K562 (cell line): ENCODE data around the gene LAIR2. TPM values are rescaled to one million over a fixed set of nuclear protein-coding genes. Genes with fewer than 3 reads are reported as not detected.
A peak's percentile ranks its signal among the peaks of the same experiment; 100 is the strongest.

Experiments used
- ATAC-seq: fragments of 200-7000 bp; cut with Tn5 transposase; 3 replicates; pipeline ENCODE4 v1.9.1; 2020; ENCODE audit warnings: moderate library complexity
- BruUV-seq: library from RNA; stranded (reverse); fragments of 400-500 nt; replicated peaks from 2 replicates; lab custom pipeline; 2021; lab: Mats Ljungman, UMichigan
- CTCF ChIA-PET: fragments of 300-600 bp; formaldehyde crosslinking; extraction: SDS; loops from one replicate; lab custom pipeline; 2021; ENCODE audit warnings: low intra/inter-chr PET ratio; lab: Yijun Ruan, JAX
- POLR2A ChIA-PET: fragments of 300-600, 350-650 bp; sonication (Branson Sonifier 250); formaldehyde crosslinking; extraction: SDS; loops from one replicate; lab custom pipeline; 2021; ENCODE audit warnings: antibody characterized with exemption, inconsistent platforms; lab: Yijun Ruan, JAX
- DNase-seq, 4 experiments: peaks; one replicate each; pipeline versions ENCODE4 v3.0.0 to v3.0.0-alpha.2; 2011 to 2018; ENCODE audit warnings: low spot score in 3 of 4, mixed read lengths in 3 of 4; ENCODE audit errors: extremely low read depth in 1 of 4
- FAIRE-seq: peaks from 2 replicates; lab custom pipeline; 2011; peaks lifted over from hg19 to GRCh38; lab: Jason Lieb, UNC
- H2AFZ ChIP-seq: 2 replicates; pipeline ENCODE4 v1.6.0; 2011; ENCODE audit warnings: low read depth, low read length, control low read depth, inconsistent platforms
- H3K27ac ChIP-seq: fragments of 200-600 bp; 3 replicates; pipeline ENCODE4 v1.8.0; 2011; ENCODE audit warnings: low read depth, mild to moderate bottlenecking, control low read depth, inconsistent platforms, low read length, moderate library complexity, mixed read lengths; ENCODE audit errors: extremely low read depth
- H3K27me3 ChIP-seq, 2 experiments: fragments of 300-600 bp in 1 of 2; 2 replicates in 1 of 2; 3 replicates in 1 of 2; pipeline versions ENCODE4 v1.6.0 to v1.8.0; 2011; ENCODE audit warnings: inconsistent platforms in 2 of 2, low read length in 2 of 2, mild to moderate bottlenecking in 1 of 2, mixed read lengths in 1 of 2, moderate library complexity in 1 of 2; ENCODE audit not compliant: control insufficient read depth in 2 of 2, insufficient read depth in 2 of 2
- H3K36me3 ChIP-seq: fragments of 300-600 bp; 3 replicates; pipeline ENCODE4 v1.8.0; 2011; ENCODE audit warnings: mild to moderate bottlenecking, low read length, inconsistent platforms; ENCODE audit not compliant: control insufficient read depth, insufficient read depth
- H3K4me1 ChIP-seq, 2 experiments: fragments of 200-600 bp in 1 of 2; replicated peaks in 1 of 2; 2 replicates in 1 of 2; 3 replicates in 1 of 2; pipeline versions ENCODE4 v1.5.1 to v1.8.0; 2011; ENCODE audit warnings: inconsistent platforms in 2 of 2, low read length in 2 of 2, mild to moderate bottlenecking in 1 of 2, mixed read lengths in 1 of 2, moderate library complexity in 1 of 2; ENCODE audit not compliant: control insufficient read depth in 2 of 2, insufficient read depth in 2 of 2
- H3K4me2 ChIP-seq: 2 replicates; pipeline ENCODE4 v1.6.1; 2011; ENCODE audit warnings: low read length, control low read depth, inconsistent platforms, mixed read lengths; ENCODE audit not compliant: insufficient read depth
- H3K4me3 ChIP-seq: fragments of 200-600 bp; sonication (generic), shearing (Covaris generic); 2 replicates; pipeline ENCODE4 v1.5.1; 2016; ENCODE audit warnings: control low read depth, inconsistent platforms
- H3K79me2 ChIP-seq: fragments of 200-600 bp; 3 replicates; pipeline ENCODE4 v1.8.0; 2011; ENCODE audit warnings: low read length, inconsistent platforms; ENCODE audit not compliant: control insufficient read depth, insufficient read depth
- H3K9ac ChIP-seq, 2 experiments: 2 replicates each; pipeline versions ENCODE4 v1.6.0 to v1.6.1; 2011; ENCODE audit warnings: low read depth in 2 of 2, low read length in 2 of 2, control low read depth in 1 of 2, inconsistent platforms in 1 of 2, mild to moderate bottlenecking in 1 of 2, mixed read lengths in 1 of 2; ENCODE audit not compliant: insufficient read depth in 1 of 2
- H3K9me1 ChIP-seq: one replicate; pipeline ENCODE4 v1.6.0; 2011; ENCODE audit warnings: inconsistent platforms, mild to moderate bottlenecking, low read length, moderate library complexity; ENCODE audit not compliant: control insufficient read depth, insufficient read depth
- H3K9me3 ChIP-seq: replicated peaks from 2 replicates; pipeline ENCODE4 v1.5.1; 2011; ENCODE audit warnings: low read depth, low read length, inconsistent platforms; ENCODE audit not compliant: control insufficient read depth, insufficient read depth
- H4K20me1 ChIP-seq: replicated peaks from 2 replicates; pipeline ENCODE4 v1.6.1; 2011; ENCODE audit warnings: low read length, inconsistent platforms, mixed read lengths; ENCODE audit not compliant: control insufficient read depth, insufficient read depth
- POLR2A ChIP-seq: fragments of 450-650 bp; conservative IDR thresholded peaks from 2 replicates; pipeline ENCODE4 v1.6.1; 2016
- RBFOX2 ChIP-seq: fragments of 200-400 bp; formaldehyde crosslinking; IDR thresholded peaks from 2 replicates; pipeline ENCODE4 v1.6.1; 2017; ENCODE audit warnings: low read depth, mild to moderate bottlenecking, low read length, moderate library complexity
- SPI1 ChIP-seq: IDR thresholded peaks from 2 replicates; pipeline ENCODE4 v1.6.1; 2011; ENCODE audit warnings: low read depth, low read length, control low read depth, borderline replicate concordance
- WGBS: fragments of 100-300 bp; shearing (Covaris generic); methylation state at CpG from one replicate; pipeline ENCODE4 v1.1.6; 2016; ENCODE audit warnings: low coverage, mixed read lengths; ENCODE audit not compliant: insufficient coverage; ENCODE audit errors: missing lambda C conversion rate; 5-methylcytosine and 5-hydroxymethylcytosine counted together
- in situ Hi-C: fragments of 300-500 bp; cut with MboI; formaldehyde crosslinking; loops from 4 replicates; pipeline ENCODE4 v1.15.0; 2018; ENCODE audit warnings: inconsistent platforms, mixed read lengths
- intact Hi-C: fragments of 100-400 bp; cut with micrococcal nuclease; formaldehyde crosslinking; loops from 2 replicates; pipeline ENCODE4 v1.14.2; 2022
- polyA plus RNA-seq, 8 experiments: library from polyadenylated mRNA; depleted of rRNA in 4 of 8; stranded (reverse) in 5 of 8; unstranded in 3 of 8; fragments of >200 nt; fragmentation: Nextera tagmentation in 2 of 8; fragmentation: Illumina TruSeq in 1 of 8; extraction: Ambion mirVana in 2 of 8; extraction: Trizol in 1 of 8; gene quantifications; 2 replicates each; pipeline versions ENCODE4 v1.2.1 to v1.2.3, GENCODE V29; 2011 to 2014; ENCODE audit warnings: inconsistent platforms in 1 of 8, missing spikeins in 1 of 8
- total RNA-seq, 7 experiments: library from RNA; depleted of rRNA in 6 of 7; stranded (reverse); fragments of >200 nt in 6 of 7; fragmentation: Illumina TruSeq in 2 of 7; extraction: Trizol in 2 of 7; gene quantifications; 2 replicates each; pipeline versions ENCODE4 v1.2.1 to v1.2.3, GENCODE V29; 2011 to 2021; ENCODE audit warnings: low replicate concordance in 1 of 7

LAIR2 gene
- total and polyA plus RNA-seq, 9 of the 15 experiments (the other 6 are each of a cell fraction or from before 2014, with no cell fraction given): not detected

DNA sequence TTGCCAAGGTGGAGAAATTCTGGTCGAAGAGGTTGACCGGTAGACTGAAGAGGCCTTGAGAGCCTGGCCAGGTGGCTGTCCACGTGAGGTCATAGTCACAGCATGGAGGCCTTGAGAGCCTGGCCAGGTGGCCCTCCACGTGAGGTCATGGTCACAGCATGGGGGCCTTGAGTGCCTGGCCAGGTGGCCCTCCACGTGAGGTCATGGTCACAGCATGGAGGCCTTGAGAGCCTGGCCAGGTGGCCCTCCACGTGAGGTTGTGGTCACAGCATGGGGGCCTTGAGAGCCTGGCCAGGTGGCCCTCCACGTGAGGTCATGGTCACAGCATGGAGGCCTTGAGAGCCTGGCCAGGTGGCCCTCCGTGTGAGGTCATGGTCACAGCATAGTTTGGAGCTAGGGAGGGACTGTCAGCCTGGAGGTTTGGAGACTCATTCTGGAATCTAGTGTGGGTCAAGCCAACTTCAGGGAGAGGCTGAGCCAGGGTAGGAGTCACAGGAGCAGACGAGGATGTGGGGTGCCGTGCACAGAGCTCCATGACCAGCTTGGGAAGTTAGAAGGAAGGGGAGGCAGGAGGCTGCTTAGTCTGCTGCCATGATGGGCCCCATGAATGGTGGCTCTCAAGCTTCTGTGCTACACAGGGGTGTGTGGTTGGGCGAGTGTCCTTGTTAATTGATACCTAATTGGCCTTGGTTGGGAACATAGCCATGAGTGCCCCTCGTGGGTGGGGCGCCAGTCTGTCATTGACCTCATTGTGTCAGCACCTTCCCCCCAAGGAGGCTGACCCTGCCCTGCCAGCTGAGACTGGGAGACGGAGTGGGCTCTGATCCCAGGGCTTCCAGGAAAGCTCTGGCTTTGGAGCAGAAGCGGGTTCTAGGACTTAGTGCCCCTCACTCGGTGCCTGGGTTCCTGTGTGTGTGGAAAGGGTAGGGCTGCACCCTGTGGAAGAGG lies 43.1 kb upstream of the LAIR2 start:
- no peak for FAIRE-seq
- Histone ChIP-seq H3K27me3 (no peaks in the 10 kb centered on the region), H3K4me1 (peaks cover 0 to 32% of the 10 kb centered on the region in 2 experiments; a peak in 2 of 5 replicates), H3K4me3 (no peak overlapping the region), H3K36me3 (peaks cover 79% of the 10 kb centered on the region), H3K27ac (no peak overlapping the region), H3K79me2 (no peaks in the 10 kb centered on the region; the same call in 2 of the 3 replicates), H4K20me1 (peaks cover 18% of the 10 kb centered on the region; the same call in 1 of the 2 replicates), H3K9ac (peak overlapping the region in 1 of 2 experiments; percentile 48; a peak in 1 of 4 replicates), H3K9me3 (no peaks in the 10 kb centered on the region), H2AFZ (no peak overlapping the region), H3K4me2 (no peak overlapping the region), H3K9me1 (peaks cover 2% of the 10 kb centered on the region)
- TSS peak; percentile 22 for BruUV-seq
- 92% methylated on average over 16 of the region's 16 CpGs for WGBS
- DNase-seq: peak in 2 of 4 experiments; percentile 3 to 5
- ATAC-seq: no peak
- POLR2A ChIA-PET: interaction anchor here (1.6 to 1.7 kb wide), 2 partner anchors 11 to 14 kb away, joined by 5 to 15 read pairs; partner anchors contain the start of genes CDC42EP5 and LENG8
- peak; percentile 65 for TF ChIP-seq RBFOX2
- 0 out of 2 replicates have a peak, but pooled peaks have one; percentile 20 for TF ChIP-seq POLR2A
- no peak for TF ChIP-seq SPI1
- intact Hi-C loops: no loop called here
- in situ Hi-C loops: no loop called here
- CTCF ChIA-PET: no interaction called here
